Measurements from ENCODE around the gene DNM1L. TPM values are rescaled to one million over a fixed set of nuclear protein-coding genes. Genes with fewer than 3 reads are reported as not detected.

DNM1L gene
- total RNA-seq, 1 experiment from 2014 or later = 112 TPM

- Histone ChIP-seq H3K36me3 (ENCODE audit: low read depth) (no peaks in the 10 kb centered on the region), H3F3A (ENCODE audit: insufficient read depth, low read depth) (no peaks in the 10 kb centered on the region; the same call in 1 of the 2 replicates), H3K27me3 (ENCODE audit: insufficient read depth, low read depth) (no peaks in the 10 kb centered on the region), H3K4me3 (no peak overlapping the region), H3K4me1 (replicated peaks; ENCODE audit: insufficient read depth) (no peaks in the 10 kb centered on the region), H3K79me2 (ENCODE audit: low read depth) (no peaks in the 10 kb centered on the region), H3K9me2 (ENCODE audit: insufficient read depth) (no peaks in the 10 kb centered on the region; the same call in 1 of the 2 replicates), H3K4me2 (no peak overlapping the region), H3K9me3 (ENCODE audit: insufficient read depth, low read depth) (no peaks in the 10 kb centered on the region), H3K27ac (no peak overlapping the region), H2AFZ (no peak overlapping the region), H4K20me1 (ENCODE audit: insufficient read depth) (no peaks in the 10 kb centered on the region)
- no peak for DNase-seq
- CTCF ChIA-PET = no interaction called here
- no TSS peak for BruUV-seq (replicated peaks)
- intact Hi-C loops (cut with micrococcal nuclease; ENCODE audit: unreplicated experiment) = no loop called here
- POLR2A ChIA-PET (ENCODE audit: unreplicated experiment) = no interaction called here
- TF ChIP-seq EZH2 (IDR thresholded peaks at IDR 0.05; ENCODE audit: low read depth) = no peak
- TF ChIP-seq CTCF (conservative IDR thresholded peaks at IDR 0.05) = no peak
These were observed 103.9 kb downstream of the DNM1L start for GRCh38 chr12:32783029-32783428.

- no peaks in the 10 kb centered on the region for H3K4me1 ChIP-seq (replicated peaks; ENCODE audit: insufficient read depth)
- no TSS peak for BruUV-seq (replicated peaks)
- H3K36me3 ChIP-seq (ENCODE audit: low read depth) = peaks cover 2% of the 10 kb centered on the region; the same call in 1 of the 2 replicates
- no peaks in the 10 kb centered on the region for H3K9me3 ChIP-seq (ENCODE audit: insufficient read depth, low read depth)
- H3K27me3 ChIP-seq (ENCODE audit: insufficient read depth, low read depth) = no peaks in the 10 kb centered on the region
- H3K4me2 ChIP-seq = no peak overlapping the region
- H3K27ac ChIP-seq = no peak overlapping the region
- H2AFZ ChIP-seq = no peak overlapping the region
- no peaks in the 10 kb centered on the region; the same call in 1 of the 2 replicates for H3K9me2 ChIP-seq (ENCODE audit: insufficient read depth)
- intact Hi-C loops (cut with micrococcal nuclease; ENCODE audit: unreplicated experiment) = no loop called here
- DNase-seq = no peak
- TF ChIP-seq EZH2 (IDR thresholded peaks at IDR 0.05; ENCODE audit: low read depth) = no peak
- TF ChIP-seq CTCF (conservative IDR thresholded peaks at IDR 0.05) = no peak
- H3K79me2 ChIP-seq (ENCODE audit: low read depth) = no peaks in the 10 kb centered on the region
- POLR2A ChIA-PET (ENCODE audit: unreplicated experiment) = no interaction called here
- H3F3A ChIP-seq (ENCODE audit: insufficient read depth, low read depth) = peaks cover 4% of the 10 kb centered on the region
- H4K20me1 ChIP-seq (ENCODE audit: insufficient read depth) = no peaks in the 10 kb centered on the region
- H3K4me3 ChIP-seq = no peak overlapping the region
- CTCF ChIA-PET = no interaction called here
These were observed 106.5 kb downstream of the DNM1L start for GRCh38 chr12:32785557-32785956.

- Histone ChIP-seq H3K4me2 (no peak overlapping the region), H3K79me2 (ENCODE audit: low read depth) (no peaks in the 10 kb centered on the region), H2AFZ (no peak overlapping the region), H3K4me1 (replicated peaks; ENCODE audit: insufficient read depth) (no peaks in the 10 kb centered on the region), H3K9me3 (ENCODE audit: insufficient read depth, low read depth) (no peaks in the 10 kb centered on the region), H3K36me3 (ENCODE audit: low read depth) (peaks cover 12% of the 10 kb centered on the region; the same call in 1 of the 2 replicates), H3K27me3 (ENCODE audit: insufficient read depth, low read depth) (no peaks in the 10 kb centered on the region), H3K4me3 (no peak overlapping the region), H4K20me1 (ENCODE audit: insufficient read depth) (no peaks in the 10 kb centered on the region), H3K9me2 (ENCODE audit: insufficient read depth) (no peaks in the 10 kb centered on the region; the same call in 1 of the 2 replicates), H3K27ac (no peak overlapping the region), H3F3A (ENCODE audit: insufficient read depth, low read depth) (peaks cover 4% of the 10 kb centered on the region; the same call in 1 of the 2 replicates)
- CTCF ChIA-PET = no interaction called here
- DNase-seq = no peak
- POLR2A ChIA-PET (ENCODE audit: unreplicated experiment) = no interaction called here
- TF ChIP-seq EZH2 (IDR thresholded peaks at IDR 0.05; ENCODE audit: low read depth) (no peak), CTCF (conservative IDR thresholded peaks at IDR 0.05) (no peak)
- no TSS peak for BruUV-seq (replicated peaks)
- intact Hi-C loops (cut with micrococcal nuclease; ENCODE audit: unreplicated experiment) = no loop called here
These were observed 109.3 kb downstream of the DNM1L start for GRCh38 chr12:32788405-32788804.

Data from PC-9 (cell line).